SK-N-SH (cell line): ENCODE data around the gene ACACA. TPM values are rescaled to one million over a fixed set of nuclear protein-coding genes. Genes with fewer than 3 reads are reported as not detected.

Source experiments
- CTCF ChIA-PET: fragments of 300-600, 350-600 bp; formaldehyde crosslinking; extraction: SDS; loops from one replicate; lab custom pipeline; 2021; lab: Yijun Ruan, JAX
- POLR2A ChIA-PET: fragments of 350-600 bp; sonication (Branson Sonifier 250); formaldehyde crosslinking; extraction: SDS; loops from one replicate; lab custom pipeline; 2020; ENCODE audit warnings: antibody characterized with exemption, inconsistent platforms; lab: Yijun Ruan, JAX
- DNase-seq: peaks from one replicate; pipeline ENCODE4 v3.0.0; 2012
- H2AFZ ChIP-seq: fragments of 200-600 bp; sonication (generic); 2 replicates; pipeline ENCODE4 v1.8.1; 2016; ENCODE audit warnings: antibody characterized with exemption, mild to moderate bottlenecking, low read depth
- H3F3A ChIP-seq: fragments of 200-600 bp; sonication (generic); replicated peaks from 2 replicates; pipeline ENCODE3; 2016; ENCODE audit warnings: antibody characterized with exemption, mild to moderate bottlenecking; ENCODE audit not compliant: insufficient read depth
- H3K27ac ChIP-seq, 2 experiments: fragments of 200-500 bp in 1 of 2; fragments of 200-600 bp in 1 of 2; sonication (Bioruptor generic) in 1 of 2; sonication (generic), shearing (Covaris generic) in 1 of 2; 2 replicates each; pipeline versions ENCODE4 v1.5.1 to v1.6.1; 2014 to 2016; ENCODE audit warnings: low read depth in 2 of 2, inconsistent platforms in 1 of 2, low read length in 1 of 2, mild to moderate bottlenecking in 1 of 2, mixed read lengths in 1 of 2
- H3K27me3 ChIP-seq: fragments of 200-600 bp; sonication (generic), shearing (Covaris generic); 2 replicates; pipeline ENCODE4 v1.6.1; 2016; ENCODE audit warnings: mixed run types; ENCODE audit not compliant: insufficient read depth
- H3K36me3 ChIP-seq, 2 experiments: fragments of 200-500 bp in 1 of 2; fragments of 200-600 bp in 1 of 2; sonication (Bioruptor generic) in 1 of 2; sonication (generic) in 1 of 2; replicated peaks in 1 of 2; 2 replicates each; pipeline versions ENCODE3 to v1.5.1; 2014 to 2016; ENCODE audit warnings: low read length in 1 of 2, mild to moderate bottlenecking in 1 of 2; ENCODE audit not compliant: insufficient read depth in 2 of 2, control insufficient read depth in 1 of 2
- H3K4me1 ChIP-seq, 2 experiments: fragments of 200-500 bp in 1 of 2; fragments of 200-600 bp in 1 of 2; sonication (Bioruptor generic) in 1 of 2; sonication (generic), shearing (Covaris generic) in 1 of 2; 2 replicates each; pipeline versions ENCODE4 v1.5.1 to v1.6.1; 2014 to 2016; ENCODE audit warnings: low read depth in 1 of 2, low read length in 1 of 2, mixed run types in 1 of 2; ENCODE audit not compliant: insufficient read depth in 2 of 2, control insufficient read depth in 1 of 2
- H3K4me2 ChIP-seq: fragments of 200-600 bp; sonication (generic), shearing (Covaris generic); 2 replicates; pipeline ENCODE4 v1.6.1; 2017; ENCODE audit warnings: mixed run types
- H3K4me3 ChIP-seq, 2 experiments: fragments of 200-500 bp in 1 of 2; fragments of 200-600 bp in 1 of 2; sonication (Bioruptor generic) in 1 of 2; sonication (generic), shearing (Covaris generic) in 1 of 2; 2 replicates each; pipeline versions ENCODE4 v1.5.1 to v1.8.1; 2014 to 2016; ENCODE audit warnings: low read depth in 2 of 2, inconsistent platforms in 1 of 2, low read length in 1 of 2, mild to moderate bottlenecking in 1 of 2, mixed read lengths in 1 of 2, moderate library complexity in 1 of 2
- H3K79me2 ChIP-seq: fragments of 200-600 bp; sonication (generic); 2 replicates; pipeline ENCODE4 v1.8.1; 2017; ENCODE audit warnings: mild to moderate bottlenecking; ENCODE audit not compliant: insufficient read depth
- H3K9ac ChIP-seq: fragments of 200-600 bp; sonication (generic); 2 replicates; pipeline ENCODE4 v1.6.1; 2017; ENCODE audit warnings: mixed run types
- H3K9me2 ChIP-seq: fragments of 200-600 bp; sonication (generic); 2 replicates; pipeline ENCODE4 v1.6.1; 2017; ENCODE audit warnings: mixed run types
- H3K9me3 ChIP-seq: fragments of 200-600 bp; sonication (generic); 2 replicates; pipeline ENCODE4 v1.6.1; 2017; ENCODE audit warnings: mixed run types, mild to moderate bottlenecking, moderate library complexity
- H4K20me1 ChIP-seq: fragments of 200-600 bp; sonication (generic); 2 replicates; pipeline ENCODE4 v1.6.1; 2017; ENCODE audit warnings: mild to moderate bottlenecking, mixed run types; ENCODE audit not compliant: insufficient read depth
- CHD2 ChIP-seq: fragments of 150-350 bp; IDR thresholded peaks from 2 replicates; pipeline ENCODE4 v1.6.1; 2018; ENCODE audit warnings: low read length; ENCODE audit not compliant: partially characterized antibody
- FOXJ3 ChIP-seq: sonication (generic); formaldehyde crosslinking; IDR thresholded peaks from 2 replicates; pipeline ENCODE4 v1.5.1; 2020; ENCODE audit warnings: mild to moderate bottlenecking, missing genetic modification reagents
- FOXM1 ChIP-seq: IDR thresholded peaks from 2 replicates; pipeline ENCODE4 v1.4.0; 2012; ENCODE audit warnings: low read depth, mild to moderate bottlenecking
- GATA2 ChIP-seq: sonication (generic); formaldehyde crosslinking; IDR thresholded peaks from 2 replicates; pipeline ENCODE4 v1.5.0; 2020; ENCODE audit warnings: mild to moderate bottlenecking, missing genetic modification reagents
- MAX ChIP-seq: IDR thresholded peaks from 2 replicates; pipeline ENCODE4 v1.4.0; 2012; ENCODE audit warnings: low read depth
- MEF2A ChIP-seq: IDR thresholded peaks from 2 replicates; pipeline ENCODE4 v1.4.0; 2012; ENCODE audit warnings: low read depth, borderline replicate concordance
- MXI1 ChIP-seq: IDR thresholded peaks from 2 replicates; pipeline ENCODE4 v1.6.1; 2012; ENCODE audit warnings: mild to moderate bottlenecking, low read depth, low read length, improper control_type of control experiment
- NFIC ChIP-seq: IDR thresholded peaks from 2 replicates; pipeline ENCODE4 v1.4.0; 2012; ENCODE audit warnings: borderline replicate concordance
- RAD21 ChIP-seq: IDR thresholded peaks from 2 replicates; pipeline ENCODE4 v1.6.1; 2012; ENCODE audit warnings: mild to moderate bottlenecking, low read length
- REST ChIP-seq: IDR thresholded peaks from 2 replicates; pipeline ENCODE4 v1.6.1; 2012; ENCODE audit warnings: mild to moderate bottlenecking, low read depth, low read length, moderate library complexity
- RFX5 ChIP-seq: IDR thresholded peaks from 2 replicates; pipeline ENCODE4 v1.6.1; 2012; ENCODE audit warnings: mild to moderate bottlenecking, improper control_type of control experiment, low read length
- SIN3A ChIP-seq: IDR thresholded peaks from 2 replicates; pipeline ENCODE4 v1.6.1; 2012; ENCODE audit warnings: low read depth, mild to moderate bottlenecking, low read length, moderate library complexity, borderline replicate concordance
- TAF1 ChIP-seq: IDR thresholded peaks from 2 replicates; pipeline ENCODE4 v1.6.1; 2012; ENCODE audit warnings: low read depth, mild to moderate bottlenecking, low read length, moderate library complexity, borderline replicate concordance
- WGBS: methylation state at CpG from one replicate; pipeline ENCODE4 v1.1.6; 2017; ENCODE audit warnings: low lambda C conversion rate; 5-methylcytosine and 5-hydroxymethylcytosine counted together
- polyA plus RNA-seq, 3 experiments: library from polyadenylated mRNA; depleted of rRNA; stranded (reverse); fragments of >200 nt; gene quantifications; 2 replicates each; pipeline ENCODE4 v1.2.3, GENCODE V29; 2012
- TF ChIP-seq, protein P1 (sequence below): fragments of 150-350 bp; IDR thresholded peaks from 2 replicates; pipeline ENCODE4 v1.6.1; 2016; ENCODE audit warnings: mild to moderate bottlenecking, low read depth, low read length
- TF ChIP-seq, protein P2 (sequence below): fragments of 150-350 bp; IDR thresholded peaks from 2 replicates; pipeline ENCODE4 v1.6.1; 2017; ENCODE audit warnings: antibody characterized with exemption, low read length, low read depth, borderline replicate concordance

ACACA gene
- polyA plus RNA-seq, 1 of the 3 experiments (the other 2 are of a cell fraction): 27.2 TPM

- no peak for DNase-seq
- Histone ChIP-seq H3K4me1 (no peaks in the 10 kb centered on the region), H3K4me2 (no peak overlapping the region), H3K4me3 (no peak overlapping the region), H3K9ac (no peak overlapping the region), H3K27me3 (no peaks in the 10 kb centered on the region), H3K27ac (no peak overlapping the region), H3F3A (no peaks in the 10 kb centered on the region), H4K20me1 (no peaks in the 10 kb centered on the region), H3K9me2 (no peaks in the 10 kb centered on the region), H3K36me3 (peaks cover 0 to 19% of the 10 kb centered on the region in 2 experiments), H3K79me2 (no peaks in the 10 kb centered on the region), H2AFZ (no peak overlapping the region), H3K9me3 (no peaks in the 10 kb centered on the region)
- POLR2A ChIA-PET: no interaction called here
- TF ChIP-seq RAD21: no peak
- no peak for TF ChIP-seq RFX5
- TF ChIP-seq, protein P1, sequence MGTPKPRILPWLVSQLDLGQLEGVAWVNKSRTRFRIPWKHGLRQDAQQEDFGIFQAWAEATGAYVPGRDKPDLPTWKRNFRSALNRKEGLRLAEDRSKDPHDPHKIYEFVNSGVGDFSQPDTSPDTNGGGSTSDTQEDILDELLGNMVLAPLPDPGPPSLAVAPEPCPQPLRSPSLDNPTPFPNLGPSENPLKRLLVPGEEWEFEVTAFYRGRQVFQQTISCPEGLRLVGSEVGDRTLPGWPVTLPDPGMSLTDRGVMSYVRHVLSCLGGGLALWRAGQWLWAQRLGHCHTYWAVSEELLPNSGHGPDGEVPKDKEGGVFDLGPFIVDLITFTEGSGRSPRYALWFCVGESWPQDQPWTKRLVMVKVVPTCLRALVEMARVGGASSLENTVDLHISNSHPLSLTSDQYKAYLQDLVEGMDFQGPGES: no peak
- no peak for TF ChIP-seq FOXJ3 (CRISPR knock-in tag)
- TF ChIP-seq NFIC: no peak
- no peak for TF ChIP-seq MAX
- TF ChIP-seq, protein P2, sequence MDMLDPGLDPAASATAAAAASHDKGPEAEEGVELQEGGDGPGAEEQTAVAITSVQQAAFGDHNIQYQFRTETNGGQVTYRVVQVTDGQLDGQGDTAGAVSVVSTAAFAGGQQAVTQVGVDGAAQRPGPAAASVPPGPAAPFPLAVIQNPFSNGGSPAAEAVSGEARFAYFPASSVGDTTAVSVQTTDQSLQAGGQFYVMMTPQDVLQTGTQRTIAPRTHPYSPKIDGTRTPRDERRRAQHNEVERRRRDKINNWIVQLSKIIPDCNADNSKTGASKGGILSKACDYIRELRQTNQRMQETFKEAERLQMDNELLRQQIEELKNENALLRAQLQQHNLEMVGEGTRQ: no peak
- TF ChIP-seq MEF2A: no peak
- TF ChIP-seq MXI1: no peak
- TF ChIP-seq TAF1: no peak
- no peak for TF ChIP-seq REST
- no peak for TF ChIP-seq FOXM1
- no peak for TF ChIP-seq SIN3A
- TF ChIP-seq GATA2 (CRISPR knock-in tag): no peak
- TF ChIP-seq CHD2: no peak
- 96% methylated on average over 5 of the region's 5 CpGs for WGBS
- CTCF ChIA-PET: interaction anchor here (1.2 kb wide), 1 partner anchor 159 kb away, joined by 3 read pairs; no protein-coding TSS in a partner anchor
Measured at GRCh38 chr17:37081287-37081686, 325.3 kb downstream of the ACACA start.
